HG02623 (cell line): ENCODE results near the gene KIAA0408.
A peak's percentile ranks its signal among the peaks of the same experiment; 100 is the strongest.

Source experiments
- ATAC-seq: cut with Tn5 transposase; IDR thresholded peaks from one replicate; pipeline ENCODE4 v1.9.1; 2021; ENCODE audit warnings: moderate library complexity; ENCODE audit not compliant: unreplicated experiment

Gene KIAA0408

DNA sequence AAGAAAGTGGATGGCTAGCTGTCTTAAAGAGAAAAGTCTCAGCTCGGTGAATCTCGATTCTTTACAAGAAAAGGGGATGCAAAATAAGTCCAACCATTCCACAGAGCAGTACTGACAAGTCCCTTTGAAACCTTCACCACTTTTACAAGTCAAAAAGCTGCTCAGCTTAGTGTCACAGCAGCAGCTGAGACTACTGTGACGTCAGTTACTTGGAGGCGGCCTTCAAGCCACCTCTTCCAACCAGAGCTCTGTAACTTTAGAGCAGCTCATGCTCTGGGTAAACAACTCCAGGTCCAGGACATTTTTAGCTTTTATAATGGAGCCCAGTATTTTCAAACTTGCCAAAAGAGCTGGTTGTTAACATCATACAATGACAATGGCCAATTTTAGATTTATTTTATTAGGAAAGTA lies at the start of gene KIAA0408:
Gene KIAA0408, minus strand, starts transcription at position 159 of the 411 bp plus-strand sequence. CDS start 5,408 bp downstream, outside the sequence.
- ATAC-seq, result no peak

DNA sequence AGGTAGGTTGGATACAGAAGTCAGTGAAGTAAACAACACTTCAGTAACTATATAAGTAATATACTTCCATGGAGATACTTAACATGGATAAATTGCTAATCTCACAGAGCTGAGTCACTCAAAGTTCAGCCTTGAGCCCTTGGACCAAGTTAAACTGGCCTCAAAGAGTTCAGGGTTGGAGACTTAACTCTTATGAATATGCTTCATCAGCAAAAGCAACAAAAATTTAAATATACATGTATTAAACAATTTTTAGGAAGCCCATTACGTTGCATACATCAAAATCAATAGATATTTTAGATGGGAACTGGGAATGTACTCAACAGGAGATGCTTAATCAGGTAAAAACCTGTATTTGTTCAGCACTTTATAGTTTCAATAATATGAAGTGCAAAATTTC lies 47.7 kb upstream of the KIAA0408 start:
- no peak for ATAC-seq

DNA sequence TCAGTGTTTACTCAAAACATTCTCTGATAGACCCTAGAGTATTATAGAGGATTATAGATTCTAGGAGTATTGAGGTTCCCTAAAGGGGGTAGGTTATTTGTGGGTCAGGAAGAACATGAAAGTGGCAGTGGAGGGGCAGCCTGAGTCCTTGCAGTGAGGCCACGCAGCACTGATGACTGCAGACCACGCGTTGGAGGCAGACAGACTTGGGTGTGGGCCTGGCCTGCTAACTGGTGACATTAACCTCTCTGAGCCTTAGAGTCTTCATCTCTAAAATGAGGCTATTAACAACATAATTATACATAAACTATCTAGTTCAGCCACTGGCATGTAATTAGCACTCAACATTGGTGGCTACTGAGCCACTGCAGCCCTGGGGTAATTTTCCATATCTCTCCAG lies 43.8 kb upstream of the KIAA0408 start:
- no peak for ATAC-seq

DNA sequence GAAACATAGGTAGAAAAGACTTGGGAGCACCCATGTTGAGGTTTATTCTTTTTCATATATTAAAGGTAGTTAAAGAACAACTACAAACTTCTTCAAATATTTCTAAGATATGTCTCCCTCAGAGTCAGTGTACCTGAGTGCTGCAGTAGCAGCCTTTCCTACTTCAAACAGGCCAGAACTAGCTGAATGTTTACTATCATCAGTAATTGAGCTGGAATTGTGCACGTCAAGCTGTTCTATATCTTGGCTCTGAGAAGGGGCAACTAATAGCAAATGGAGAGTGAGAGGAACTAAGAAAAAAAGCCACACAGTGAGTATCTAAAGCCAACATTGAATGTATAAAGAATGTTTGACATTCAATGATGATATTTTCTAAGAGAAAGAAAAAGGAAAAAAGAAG lies 38.2 kb upstream of the KIAA0408 start:
- ATAC-seq, result no peak

DNA sequence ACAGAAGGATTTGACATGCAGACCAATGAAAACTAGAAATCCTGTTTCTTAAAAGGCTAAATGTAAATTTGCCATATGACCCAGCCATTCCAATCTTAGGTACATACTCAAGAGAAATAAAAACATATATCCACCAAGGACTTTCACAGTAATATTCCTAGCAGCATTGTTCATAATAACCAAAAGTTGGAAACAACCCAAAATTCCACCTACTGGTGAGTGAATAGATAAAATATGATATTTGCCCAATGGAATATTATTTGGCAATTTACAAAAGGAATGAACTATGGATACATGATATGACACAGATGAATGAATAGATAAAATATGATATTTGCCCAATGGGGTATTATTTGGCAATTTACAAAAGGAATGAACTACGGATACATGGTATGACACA lies 37.3 kb upstream of the KIAA0408 start:
- no peak for ATAC-seq

DNA sequence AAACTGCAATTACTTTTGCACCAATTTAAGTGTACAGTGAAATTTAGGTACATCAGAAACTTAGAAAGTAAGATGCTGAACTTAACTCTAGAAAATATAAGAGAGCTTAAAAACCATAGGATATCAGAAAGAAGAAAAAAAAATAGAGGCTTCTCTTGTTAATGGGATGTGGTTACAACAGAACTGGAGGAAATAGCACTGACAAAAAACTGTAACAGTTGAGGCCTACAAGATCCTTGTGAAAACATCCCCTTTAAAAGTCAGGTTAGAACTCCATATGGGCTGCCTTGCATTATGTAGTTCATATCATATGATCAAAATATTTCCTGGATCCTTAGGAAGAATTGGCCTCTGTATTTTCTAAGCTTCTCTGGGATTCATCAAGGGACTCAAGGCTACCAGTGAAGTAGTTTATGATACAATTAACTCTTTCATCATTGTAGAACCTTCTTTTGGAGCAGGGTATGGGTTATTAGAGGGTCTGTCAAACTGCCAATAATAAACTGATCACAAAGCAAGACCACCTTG lies 35.1 kb upstream of the KIAA0408 start:
- ATAC-seq, result no peak

DNA sequence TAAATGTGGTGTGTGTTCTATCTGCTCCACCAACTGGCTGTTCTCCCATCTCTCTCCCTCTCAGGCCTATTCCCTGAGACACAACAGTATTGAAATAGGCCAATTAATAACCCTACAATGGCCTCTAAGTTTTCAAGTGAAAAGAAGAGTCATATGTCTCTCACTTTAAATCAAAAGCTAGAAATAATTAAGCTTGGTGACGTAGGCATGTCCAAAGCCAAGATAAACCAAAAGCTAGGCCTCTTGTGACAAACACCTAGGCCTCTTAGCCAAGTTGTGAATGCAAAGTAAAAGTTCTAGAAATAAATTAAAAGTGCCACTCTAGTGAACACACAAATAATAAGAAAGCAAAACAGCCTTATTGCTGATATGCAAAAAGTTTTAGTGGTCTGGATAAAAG lies 30.1 kb upstream of the KIAA0408 start:
- ATAC-seq, result no peak

- ATAC-seq, result no peak
Observed at GRCh38 chr6:127486934-127487333, 27.7 kb upstream of the KIAA0408 start.

- peak; percentile 99 for ATAC-seq
Observed at GRCh38 chr6:127484212-127484863, 25.1 kb upstream of the KIAA0408 start.

- ATAC-seq, result peak; percentile 11
Observed at GRCh38 chr6:127483399-127484055, 24.3 kb upstream of the KIAA0408 start.

DNA sequence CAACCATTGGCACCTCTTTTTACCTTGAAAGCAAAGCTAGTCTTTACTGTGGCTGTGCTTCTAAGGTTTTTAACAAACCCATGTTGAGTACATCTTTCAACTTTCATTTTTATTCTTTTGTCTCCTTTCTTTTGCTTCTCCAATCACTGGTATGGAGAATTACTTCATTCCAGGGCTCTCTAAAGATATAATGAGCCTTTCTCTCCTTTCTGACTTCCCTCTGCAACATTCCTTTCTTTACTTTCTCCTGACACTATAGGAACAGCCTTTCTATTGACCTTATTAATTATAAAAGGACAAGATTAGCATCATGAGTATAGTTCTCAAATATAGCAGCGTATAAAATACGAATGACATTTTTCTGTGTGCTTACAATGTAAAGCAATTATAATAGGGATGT lies 23.1 kb upstream of the KIAA0408 start:
- no peak for ATAC-seq

DNA sequence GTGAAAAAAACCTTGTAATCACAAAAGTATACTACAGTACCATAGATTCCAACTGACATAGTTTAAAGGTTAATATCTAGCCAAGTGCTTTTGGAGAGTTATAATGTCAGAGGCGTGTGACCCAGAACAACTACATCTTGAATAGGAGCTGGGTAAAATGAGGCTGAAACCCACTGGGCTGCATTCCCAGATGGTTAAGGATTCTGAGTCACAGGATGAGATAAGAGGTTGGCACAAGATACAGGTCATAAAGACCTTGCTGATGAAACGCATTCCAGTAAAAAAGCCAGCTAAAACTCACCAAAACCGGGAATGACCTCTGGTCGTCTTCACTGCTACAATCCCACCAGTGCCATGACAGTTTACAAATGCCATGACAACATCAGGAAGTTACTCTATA lies 22.4 kb upstream of the KIAA0408 start:
- ATAC-seq, result no peak

DNA sequence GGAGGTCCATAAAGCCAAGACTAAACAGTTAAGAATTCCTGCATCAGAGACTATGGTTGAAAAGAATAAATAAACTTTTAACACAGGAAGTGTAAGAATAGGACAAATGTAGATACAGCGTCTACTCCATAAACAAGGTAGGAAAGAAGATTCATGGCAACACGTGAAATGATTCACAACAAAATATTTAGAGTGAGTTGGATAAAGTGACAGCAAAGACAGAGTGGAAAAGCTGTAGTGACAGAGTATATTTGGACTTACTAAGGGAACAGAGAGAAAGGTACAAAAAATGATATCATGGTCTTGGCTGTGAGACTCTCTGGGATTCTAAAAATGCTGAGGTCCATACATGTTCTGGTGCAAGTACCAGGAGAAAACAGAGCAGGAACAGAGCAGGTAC lies 21.9 kb upstream of the KIAA0408 start:
- ATAC-seq, result no peak

DNA sequence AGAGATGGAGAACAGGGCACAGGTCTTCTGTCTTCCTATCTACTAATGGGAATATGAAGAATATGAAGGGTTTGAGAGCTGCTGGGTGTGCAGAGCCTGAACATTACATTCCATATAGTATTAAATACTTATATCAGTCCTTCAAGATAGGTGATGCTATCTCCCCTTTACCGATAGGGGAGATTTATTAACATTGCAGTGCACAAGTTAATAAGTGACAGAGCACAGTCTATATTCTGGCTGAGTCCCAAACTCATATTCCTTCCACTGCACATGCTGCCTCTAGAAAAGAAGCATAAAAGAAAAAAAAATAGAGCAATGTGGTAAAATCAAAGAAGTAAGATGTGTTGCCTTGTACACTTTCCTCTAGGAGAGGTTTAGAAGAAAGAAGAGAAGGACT lies 18.5 kb upstream of the KIAA0408 start:
- no peak for ATAC-seq

DNA sequence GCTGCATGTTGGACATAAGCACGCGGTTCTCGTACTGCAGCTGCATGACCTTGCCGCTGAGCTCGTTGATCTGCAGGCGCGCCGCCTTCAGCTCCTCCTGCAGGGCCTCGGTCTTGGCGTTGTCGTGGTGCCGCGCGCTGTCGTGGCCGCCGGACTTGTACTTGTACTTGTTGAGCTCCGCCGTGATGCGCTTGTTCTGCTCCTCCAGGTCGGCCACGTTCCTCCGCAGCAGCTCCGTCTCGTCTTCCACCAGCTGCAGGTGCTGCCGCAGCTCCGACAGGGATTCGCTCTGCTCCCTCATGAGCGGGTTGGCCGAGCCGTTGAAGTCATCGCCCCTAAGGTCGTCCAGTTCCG lies 16.6 kb upstream of the KIAA0408 start:
- no peak for ATAC-seq

GRCh38 chr6:127475135-127475822 lies 16.1 kb upstream of the KIAA0408 start:
- no peak for ATAC-seq

DNA sequence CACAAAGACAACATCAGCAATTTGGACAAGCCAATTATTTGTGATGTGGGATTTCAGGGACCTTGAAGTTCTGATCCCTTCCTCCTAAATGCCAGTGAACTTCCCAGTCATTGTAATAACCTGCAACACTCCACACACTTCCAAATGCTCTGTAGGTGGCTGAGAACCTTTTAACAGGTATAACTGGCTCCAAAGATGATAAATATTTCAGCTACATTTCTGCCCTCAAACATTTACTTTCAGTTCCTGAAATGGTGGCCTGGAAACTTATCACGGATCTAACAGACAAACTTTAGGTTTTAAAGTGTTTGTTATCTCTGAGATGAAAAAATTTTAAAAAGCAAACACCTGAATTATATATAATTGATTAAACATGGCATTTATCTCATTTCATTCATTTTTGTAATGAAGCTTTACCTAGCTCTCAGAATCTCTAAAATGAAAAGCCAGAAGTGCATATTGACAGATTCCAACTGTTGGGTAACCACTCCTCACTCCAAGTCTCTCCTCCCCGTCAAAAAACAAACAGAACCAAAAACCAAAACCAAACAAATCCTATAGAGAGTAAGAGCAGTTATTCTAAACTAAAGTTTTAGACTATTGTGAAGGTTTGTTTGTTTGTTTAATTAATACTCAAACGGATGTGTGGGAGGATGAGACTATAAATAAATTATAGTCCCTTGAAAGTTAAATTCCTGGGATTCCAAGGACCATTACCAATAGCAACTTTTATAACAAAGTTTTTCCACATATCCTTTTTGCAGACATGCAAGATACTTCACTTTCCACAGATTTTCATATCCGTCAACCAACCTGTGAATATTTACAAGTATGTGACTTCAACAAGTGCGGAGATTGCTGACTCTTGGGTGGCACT lies 12.4 kb upstream of the KIAA0408 start:
- no peak for ATAC-seq

GRCh38 chr6:127468936-127469335 lies 9.7 kb upstream of the KIAA0408 start:
- ATAC-seq, result no peak

GRCh38 chr6:127466416-127466815 lies 7.2 kb upstream of the KIAA0408 start:
- ATAC-seq, result no peak

DNA sequence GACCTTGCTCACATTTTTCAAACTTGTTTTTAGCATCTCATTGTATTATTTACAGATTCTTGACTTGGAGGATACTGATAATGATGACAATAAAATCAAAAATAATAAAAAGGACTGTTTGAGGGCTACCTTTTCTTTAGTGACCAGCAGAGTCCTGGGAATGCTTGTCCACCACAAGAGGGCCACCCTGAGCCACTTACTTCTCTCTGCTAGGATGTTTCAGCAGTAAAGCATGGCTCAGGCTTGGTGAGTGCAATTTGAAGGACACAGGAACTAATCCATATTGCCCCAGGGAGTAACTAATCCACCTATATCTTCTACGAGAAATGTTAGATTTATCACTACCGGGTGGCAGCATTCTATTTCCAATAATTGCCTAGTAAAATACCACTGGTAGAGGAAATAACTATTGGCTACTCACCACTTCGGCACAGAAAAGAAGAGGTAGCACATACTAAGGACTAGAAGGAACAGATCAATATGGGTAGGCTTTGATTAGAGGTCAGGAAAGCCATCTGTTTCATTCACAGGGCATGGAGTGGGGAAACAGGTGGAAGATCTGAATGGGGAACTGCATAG lies 5.8 kb upstream of the KIAA0408 start:
- ATAC-seq, result peak; percentile 89
